AG10803 (cell line): ENCODE results near the gene OLA1.

Experiments
- DNase-seq: peaks from one replicate; pipeline ENCODE4 v3.0.0; 2010; ENCODE audit warnings: low read depth
- H3K4me3 ChIP-seq: 2 replicates; pipeline ENCODE4 v1.5.1; 2011; ENCODE audit warnings: mild to moderate bottlenecking, low read length, control low read depth
- CTCF ChIP-seq: conservative IDR thresholded peaks from 2 replicates; pipeline ENCODE4 v1.5.1; 2011; ENCODE audit warnings: mild to moderate bottlenecking, low read length, control low read depth, inconsistent platforms

OLA1 gene

GRCh38 chr2:174035117-174035635, 213.2 kb downstream of the OLA1 start:
- no peak for DNase-seq
- TF ChIP-seq CTCF = no peak
- H3K4me3 ChIP-seq = no peak overlapping the region

GRCh38 chr2:174033163-174033550, 215.2 kb downstream of the OLA1 start:
- DNase-seq = no peak
- H3K4me3 ChIP-seq = no peak overlapping the region
- TF ChIP-seq CTCF = no peak

- DNase-seq = no peak
- no peak for TF ChIP-seq CTCF
- H3K4me3 ChIP-seq = no peak overlapping the region
These were observed 217.1 kb downstream of the OLA1 start for GRCh38 chr2:174031226-174031625.

GRCh38 chr2:174028935-174029334, 219.4 kb downstream of the OLA1 start:
- no peak overlapping the region for H3K4me3 ChIP-seq
- no peak for DNase-seq
- no peak for TF ChIP-seq CTCF

GRCh38 chr2:174027956-174028355, 220.4 kb downstream of the OLA1 start:
- DNase-seq = no peak
- TF ChIP-seq CTCF = no peak
- H3K4me3 ChIP-seq = no peak overlapping the region

GRCh38 chr2:174026122-174026845, 222.0 kb downstream of the OLA1 start:
- H3K4me3 ChIP-seq = no peak overlapping the region
- DNase-seq = peak; percentile 25
- no peak for TF ChIP-seq CTCF
